Sigmoid colon (tissue), 7 donors: ENCODE measurements around the gene VAMP2. TPM values are rescaled to one million over a fixed set of nuclear protein-coding genes. Genes with fewer than 3 reads are reported as not detected.
A peak's percentile ranks its signal among the peaks of the same experiment; 100 is the strongest.

Experiments
- DNase-seq: peaks from one replicate; pipeline ENCODE4 v3.0.0-alpha.2; 2019
- H3K27ac ChIP-seq, 4 donors: fragments of 200-600 bp; sonication (generic); one replicate each; pipeline ENCODE4 v1.5.1; 2016 to 2019; ENCODE audit warnings: mild to moderate bottlenecking in 1 of 4
- H3K27me3 ChIP-seq, 3 donors: fragments of 200-600 bp; sonication (generic); one replicate each; pipeline ENCODE4 v1.5.1; 2019; ENCODE audit warnings: mild to moderate bottlenecking in 1 of 3
- H3K36me3 ChIP-seq, 4 donors: fragments of 200-600 bp; sonication (generic); one replicate each; pipeline ENCODE4 v1.5.1; 2016 to 2019
- H3K4me1 ChIP-seq, 4 donors: fragments of 200-600 bp; sonication (generic); one replicate each; pipeline ENCODE4 v1.5.1; 2017 to 2019
- H3K4me3 ChIP-seq, 4 donors: fragments of 200-600 bp; sonication (generic); one replicate each; pipeline ENCODE4 v1.5.1; 2017 to 2019; ENCODE audit warnings: mild to moderate bottlenecking in 2 of 4, moderate library complexity in 1 of 4
- H3K9me3 ChIP-seq, 4 donors: fragments of 200-600 bp in 3 of 4; sonication (generic) in 3 of 4; one replicate each; pipeline versions ENCODE4 v1.5.1 to v1.6.1; 2013 to 2019
- CTCF ChIP-seq, 4 experiments: fragments of 450-650 bp in 3 of 4; fragments of 200-600 bp in 1 of 4; IDR thresholded peaks; one replicate each; pipeline ENCODE4 v1.5.1; 2016 to 2019; ENCODE audit warnings: antibody characterized with exemption in 4 of 4, mild to moderate bottlenecking in 3 of 4, moderate library complexity in 2 of 4
- EP300 ChIP-seq, 4 donors: sonication (generic); formaldehyde crosslinking; IDR thresholded peaks; one replicate each; pipeline ENCODE4 v1.6.1; 2017; ENCODE audit warnings: antibody characterized with exemption in 4 of 4
- POLR2A ChIP-seq, 2 donors: fragments of 450-650 bp; IDR thresholded peaks; one replicate each; pipeline ENCODE4 v1.6.1; 2016; ENCODE audit warnings: antibody characterized with exemption in 2 of 2, mild to moderate bottlenecking in 2 of 2, moderate library complexity in 2 of 2
- POLR2AphosphoS5 ChIP-seq, 4 donors: sonication (generic); formaldehyde crosslinking; IDR thresholded peaks; one replicate each; pipeline ENCODE4 v1.6.1; 2017; ENCODE audit warnings: antibody characterized with exemption in 4 of 4
- WGBS, 2 donors: extraction: QIAGEN DNeasy Blood & Tissue Kit; methylation state at CpG; one replicate each; pipeline ENCODE4 v1.1.7; 2013; 5-methylcytosine and 5-hydroxymethylcytosine counted together
- intact Hi-C: fragments of 100-400 bp; cut with DNase I; formaldehyde crosslinking; loops from one replicate; pipeline ENCODE4 v1.15.1; 2023
- polyA plus RNA-seq, 3 donors: library from polyadenylated mRNA; stranded (reverse); fragments of 200-250 nt; gene quantifications; one replicate each; pipeline ENCODE4 v1.2.3, GENCODE V29; 2013
- total RNA-seq, 4 donors: library from RNA; depleted of rRNA; stranded (reverse); fragments of >200 nt; gene quantifications; one replicate each; pipeline ENCODE4 v1.1.0, GENCODE V29; 2016
- donor health status: healthy with polysubstance abuse.
- donor health status: Bipolar disorder and iron deficiency.
- donor health status: healthy.

VAMP2 gene
- total and polyA plus RNA-seq, 7 donors = 20.4 to 57.1 (median 29.6) TPM

- Histone ChIP-seq H3K9me3 (no peaks in the 10 kb centered on the region), H3K36me3 (no peaks in the 10 kb centered on the region), H3K27me3 (peaks cover 8 to 78% (median 70%) of the 10 kb centered on the region in 3 donors), H3K4me3 (peak overlapping the region in 3 of 4 donors; percentile 49 to 59 (median 57)), H3K4me1 (peaks cover 0 to 42% (median 39%) of the 10 kb centered on the region in 4 donors), H3K27ac (peak overlapping the region in 2 of 4 donors; percentile 83 to 87)
- 4 to 6% methylated on average over 18 of the region's 18 CpGs for WGBS, 2 donors
- no peak for DNase-seq
- no peak for TF ChIP-seq POLR2AphosphoS5 (IDR thresholded peaks at IDR 0.05)
- TF ChIP-seq POLR2A (IDR thresholded peaks at IDR 0.05) = no peak
- TF ChIP-seq EP300 (IDR thresholded peaks at IDR 0.05) = no peak
- no peak for TF ChIP-seq CTCF (IDR thresholded peaks at IDR 0.05)
- intact Hi-C loops = loop anchor here (5.0 kb wide), 3 partner anchors 35 to 180 kb away; partner anchors contain the start of gene SLC25A35
Measured at GRCh38 chr17:8117367-8117979, 45.3 kb downstream of the VAMP2 start.

GRCh38 chr17:8116776-8117175, 46.0 kb downstream of the VAMP2 start:
- DNase-seq = no peak
- Histone ChIP-seq H3K9me3 (no peaks in the 10 kb centered on the region), H3K27ac (no peak overlapping the region), H3K4me3 (no peak overlapping the region), H3K27me3 (peaks cover 1 to 78% (median 70%) of the 10 kb centered on the region in 3 donors), H3K4me1 (peaks cover 0 to 35% (median 32%) of the 10 kb centered on the region in 4 donors), H3K36me3 (no peaks in the 10 kb centered on the region)
- 21 to 46% methylated on average over 18 of the region's 18 CpGs for WGBS, 2 donors
- TF ChIP-seq POLR2AphosphoS5 (IDR thresholded peaks at IDR 0.05) (no peak), CTCF (IDR thresholded peaks at IDR 0.05) (no peak), EP300 (IDR thresholded peaks at IDR 0.05) (no peak), POLR2A (IDR thresholded peaks at IDR 0.05) (no peak)
- intact Hi-C loops = loop anchor here (5.0 kb wide), 3 partner anchors 34 to 181 kb away; partner anchors contain the start of gene SLC25A35

- no peak overlapping the region for H3K4me3 ChIP-seq
- peaks cover 16 to 80% (median 78%) of the 10 kb centered on the region in 3 donors for H3K27me3 ChIP-seq
- H3K4me1 ChIP-seq = peaks cover 0 to 10% (median 8%) of the 10 kb centered on the region in 4 donors
- TF ChIP-seq POLR2A (IDR thresholded peaks at IDR 0.05) = no peak
- TF ChIP-seq EP300 (IDR thresholded peaks at IDR 0.05) = no peak
- no peak for TF ChIP-seq POLR2AphosphoS5 (IDR thresholded peaks at IDR 0.05)
- no peak for TF ChIP-seq CTCF (IDR thresholded peaks at IDR 0.05)
- no peak for DNase-seq
- no peaks in the 10 kb centered on the region for H3K36me3 ChIP-seq
- no peaks in the 10 kb centered on the region for H3K9me3 ChIP-seq
- H3K27ac ChIP-seq = no peak overlapping the region
- intact Hi-C loops = loop anchor here (5.0 kb wide), 1 partner anchor 239 kb away; no protein-coding TSS in a partner anchor
- 92 to 95% methylated on average over 6 of the region's 6 CpGs for WGBS, 2 donors
Measured at GRCh38 chr17:8110907-8111306, 51.8 kb downstream of the VAMP2 start.

GRCh38 chr17:8110456-8110804, 52.3 kb downstream of the VAMP2 start:
- TF ChIP-seq POLR2A (IDR thresholded peaks at IDR 0.05) (no peak), CTCF (IDR thresholded peaks at IDR 0.05) (no peak), EP300 (IDR thresholded peaks at IDR 0.05) (no peak), POLR2AphosphoS5 (IDR thresholded peaks at IDR 0.05) (no peak)
- Histone ChIP-seq H3K36me3 (no peaks in the 10 kb centered on the region), H3K4me3 (no peak overlapping the region), H3K4me1 (peaks cover 0 to 10% (median 8%) of the 10 kb centered on the region in 4 donors), H3K9me3 (no peaks in the 10 kb centered on the region), H3K27me3 (peaks cover 16 to 75% (median 74%) of the 10 kb centered on the region in 3 donors), H3K27ac (no peak overlapping the region)
- DNase-seq = no peak
- intact Hi-C loops = loop anchor here (5.0 kb wide), 1 partner anchor 238 kb away; no protein-coding TSS in a partner anchor
- 11 to 22% methylated on average over 10 of the region's 10 CpGs for WGBS, 2 donors
